AG09309 (cell line): ENCODE results near the gene PRRT1B.
"Not testable (repeated sequence)": the region's sequence is repeated elsewhere in the genome, so short reads cannot be mapped to it uniquely, and the experiment has no call there.

Experiments
- DNase-seq: peaks from one replicate; pipeline ENCODE4 v3.0.0-alpha.2; 2010; ENCODE audit warnings: low read depth
- H3K4me3 ChIP-seq: 2 replicates; pipeline ENCODE4 v1.5.1; 2011; ENCODE audit warnings: mild to moderate bottlenecking, low read depth, low read length, moderate library complexity; ENCODE audit not compliant: control insufficient read depth
- CTCF ChIP-seq: IDR thresholded peaks from 2 replicates; pipeline ENCODE4 v1.5.1; 2011; ENCODE audit warnings: mild to moderate bottlenecking, low read depth, low read length, inconsistent platforms; ENCODE audit not compliant: insufficient read depth, control insufficient read depth; ENCODE audit errors: missing control alignments

PRRT1B gene

GRCh38 chr9:131537946-131538345 lies 7.4 kb upstream of the PRRT1B start:
- TF ChIP-seq CTCF: no peak
- no peak for DNase-seq
- H3K4me3 ChIP-seq: no peak overlapping the region

- no peak for DNase-seq
- no peak for TF ChIP-seq CTCF
- no peak overlapping the region for H3K4me3 ChIP-seq
These were observed 6.0 kb upstream of the PRRT1B start for GRCh38 chr9:131539223-131539923.

DNA sequence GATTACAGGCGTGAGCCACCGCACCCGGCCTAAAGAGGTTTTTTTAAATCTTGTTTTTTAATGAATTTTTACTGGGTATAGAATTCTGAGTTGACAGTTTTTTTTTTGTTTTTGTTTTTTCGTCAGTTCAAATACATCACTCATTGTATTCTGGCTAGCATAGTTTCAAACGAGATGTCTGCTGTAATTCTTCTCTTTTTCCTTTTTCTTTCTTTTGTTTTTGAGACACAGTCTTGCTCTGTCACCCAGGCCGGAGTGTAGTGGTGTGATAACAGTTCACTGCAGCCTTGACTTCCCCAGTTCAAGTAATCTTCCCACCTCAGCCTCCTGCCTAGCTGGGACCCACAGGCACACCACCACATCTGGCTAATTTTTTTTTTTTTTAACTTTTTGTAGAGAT lies 2.2 kb upstream of the PRRT1B start:
- H3K4me3 ChIP-seq: no peak overlapping the region
- no peak for DNase-seq
- TF ChIP-seq CTCF: no peak

GRCh38 chr9:131545786-131546335 lies 538 bp downstream of the PRRT1B start:
- DNase-seq: no peak
- no peak for TF ChIP-seq CTCF
- H3K4me3 ChIP-seq: no peak overlapping the region

DNA sequence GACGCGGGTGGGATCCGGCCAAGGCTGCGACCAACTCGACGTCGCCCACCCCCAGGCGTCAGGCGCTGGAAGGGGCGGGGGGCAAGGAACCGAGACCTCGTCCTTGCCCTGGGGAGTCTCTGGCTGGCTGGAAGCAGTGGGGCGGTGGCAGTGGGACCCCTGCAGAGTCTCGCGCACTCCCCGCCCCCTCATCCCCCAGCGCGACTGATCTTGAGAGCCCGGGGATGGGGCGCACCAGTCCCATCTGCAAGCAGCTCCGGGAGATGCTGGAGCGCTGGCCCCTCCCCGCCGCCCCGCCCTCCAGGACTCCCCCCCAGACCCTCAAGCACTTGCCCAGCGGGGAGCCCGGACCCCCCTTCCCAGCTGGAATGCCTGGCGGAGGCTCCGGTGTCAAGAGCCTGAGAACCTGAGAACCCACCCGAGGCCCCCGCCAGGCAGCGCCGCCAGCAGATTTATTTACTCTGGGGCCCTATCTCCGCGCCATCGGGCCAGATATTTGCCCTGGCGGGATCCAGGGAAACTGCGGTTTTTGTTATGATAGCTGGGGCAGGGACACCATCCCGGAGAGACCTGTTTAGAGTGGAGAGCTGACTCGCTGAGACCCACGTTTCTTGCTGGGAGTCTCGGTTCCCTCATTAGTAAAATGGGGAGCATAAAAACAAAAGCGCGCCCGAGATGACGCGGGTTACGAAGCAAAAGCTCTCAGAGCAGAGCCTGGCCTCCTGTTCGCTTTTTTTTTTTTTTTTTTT lies 1.2 kb downstream of the PRRT1B start:
- peak overlapping the region; percentile 1; the same call in 1 of the 2 replicates for H3K4me3 ChIP-seq

DNA sequence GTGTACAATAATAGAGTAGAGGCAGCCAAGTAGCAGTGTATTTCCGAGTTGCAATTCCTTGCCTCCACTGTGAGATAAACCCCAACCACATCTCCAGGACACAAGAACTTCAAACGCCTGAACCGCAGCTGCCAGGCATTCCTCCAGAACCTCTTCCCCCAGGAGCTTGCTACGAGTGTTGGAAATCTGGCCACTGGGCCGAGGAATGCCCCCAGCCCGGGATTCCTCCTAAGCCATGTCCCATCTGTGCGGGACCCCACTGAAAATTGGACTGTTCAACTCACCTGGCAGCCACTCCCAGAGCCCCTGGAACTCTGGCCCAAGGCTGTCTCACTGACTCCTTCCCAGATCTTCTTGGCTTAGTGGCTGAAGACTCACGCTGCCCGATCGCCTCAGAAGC lies 3.9 kb downstream of the PRRT1B start:
- not testable (repeated sequence) for H3K4me3 ChIP-seq, DNase-seq

More for the DNA sequence above, 1.2 kb downstream of the PRRT1B start:
- no peak for TF ChIP-seq CTCF
- DNase-seq: no peak

DNA sequence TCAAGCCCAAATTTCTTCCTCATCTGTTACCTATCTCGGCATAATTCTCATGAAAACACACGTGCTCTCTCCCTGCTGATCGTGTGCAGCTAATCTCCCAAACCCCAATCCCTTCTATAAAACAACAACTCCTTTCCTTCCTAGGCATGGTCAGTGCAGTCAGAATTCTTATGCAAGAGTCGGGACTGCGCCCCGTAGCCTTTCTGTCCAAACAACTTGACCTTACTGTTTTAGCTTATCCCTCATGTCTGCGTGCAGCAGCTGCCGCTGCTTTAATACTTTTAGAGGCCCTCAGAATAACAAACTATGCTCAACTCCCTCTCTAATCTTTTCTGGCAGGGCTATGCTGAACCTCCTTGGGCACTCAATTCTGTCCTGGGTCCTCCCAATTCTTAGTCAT lies 5.1 kb downstream of the PRRT1B start:
- not testable (repeated sequence) for DNase-seq, H3K4me3 ChIP-seq

GRCh38 chr9:131552030-131552429 lies 6.7 kb downstream of the PRRT1B start:
- no peak overlapping the region for H3K4me3 ChIP-seq
- no peak for TF ChIP-seq CTCF
- no peak for DNase-seq
